ENCODE results near the gene LIAS. TPM values are rescaled to one million over a fixed set of nuclear protein-coding genes. Genes with fewer than 3 reads are reported as not detected.
"Not testable (repeated sequence)": the region's sequence is repeated elsewhere in the genome, so short reads cannot be mapped to it uniquely, and the experiment has no call there.

Gene LIAS
- total RNA-seq, 2 experiments from 2014 or later = 30.9 to 31.7 TPM

DNA sequence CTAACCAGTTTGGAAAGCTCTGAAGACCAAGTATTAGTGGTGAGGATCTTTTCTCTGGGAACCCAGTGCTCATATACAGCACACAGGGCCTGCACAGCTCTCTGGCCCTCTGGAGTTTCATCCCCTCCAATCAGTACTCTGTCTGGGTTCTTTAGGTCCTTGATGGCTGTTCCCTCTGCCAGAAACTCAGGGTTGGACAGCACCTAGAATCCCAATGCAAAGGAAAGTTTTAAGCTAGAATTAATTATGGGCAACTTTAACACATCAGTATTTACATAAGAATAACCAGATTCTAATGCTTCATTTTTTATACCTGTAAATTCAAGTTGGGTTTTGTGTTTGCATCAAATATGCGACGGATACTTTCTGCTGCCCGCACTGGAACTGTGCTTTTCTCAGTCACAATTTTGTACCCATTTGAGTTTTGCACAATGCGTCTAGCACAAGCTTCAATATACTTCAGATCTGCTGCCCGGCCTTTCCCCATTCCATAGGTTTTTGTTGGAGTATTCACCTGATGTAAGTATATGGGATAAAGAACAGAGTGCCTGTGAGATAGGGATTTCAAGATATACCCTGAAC, 51.6 kb downstream of the LIAS start:
- CTCF ChIA-PET = no interaction called here
- Mint-ChIP-seq H3K4me3 (no peak overlapping the region), H3K36me3 (ENCODE audit: low read depth) (peaks cover 4% of the 10 kb centered on the region), H3K9me3 (no peaks in the 10 kb centered on the region), H3K27ac (no peak overlapping the region), H3K4me1 (ENCODE audit: low read depth) (no peaks in the 10 kb centered on the region), H3K27me3 (ENCODE audit: low read depth) (no peaks in the 10 kb centered on the region)
- no peak for DNase-seq
- intact Hi-C loops (cut with micrococcal nuclease) = no loop called here

DNA sequence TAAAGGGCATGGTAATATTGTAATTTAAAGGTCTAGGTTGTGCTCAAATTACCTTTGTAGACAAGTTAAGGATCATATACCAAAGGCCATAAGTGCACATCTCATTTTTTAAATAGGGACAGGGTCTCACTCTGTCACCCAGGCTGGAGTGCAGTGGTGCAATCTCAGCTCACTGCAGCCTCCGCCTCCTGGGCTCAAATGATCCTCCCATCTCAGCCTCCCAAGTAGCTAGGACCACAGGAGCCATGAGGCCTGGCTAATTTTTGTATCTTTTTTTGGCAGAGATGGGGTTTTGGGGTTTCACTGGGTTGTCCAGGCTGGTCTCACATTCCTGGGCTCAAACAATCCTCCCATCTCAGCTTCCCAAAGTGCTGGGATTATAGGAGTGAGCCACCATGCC, 55.4 kb downstream of the LIAS start:
- intact Hi-C loops (cut with micrococcal nuclease); H3K27ac Mint-ChIP-seq; H3K27me3 Mint-ChIP-seq (ENCODE audit: low read depth); H3K4me3 Mint-ChIP-seq; H3K4me1 Mint-ChIP-seq (ENCODE audit: low read depth); CTCF ChIA-PET; DNase-seq; H3K9me3 Mint-ChIP-seq; H3K36me3 Mint-ChIP-seq (ENCODE audit: low read depth): not testable (repeated sequence)

DNA sequence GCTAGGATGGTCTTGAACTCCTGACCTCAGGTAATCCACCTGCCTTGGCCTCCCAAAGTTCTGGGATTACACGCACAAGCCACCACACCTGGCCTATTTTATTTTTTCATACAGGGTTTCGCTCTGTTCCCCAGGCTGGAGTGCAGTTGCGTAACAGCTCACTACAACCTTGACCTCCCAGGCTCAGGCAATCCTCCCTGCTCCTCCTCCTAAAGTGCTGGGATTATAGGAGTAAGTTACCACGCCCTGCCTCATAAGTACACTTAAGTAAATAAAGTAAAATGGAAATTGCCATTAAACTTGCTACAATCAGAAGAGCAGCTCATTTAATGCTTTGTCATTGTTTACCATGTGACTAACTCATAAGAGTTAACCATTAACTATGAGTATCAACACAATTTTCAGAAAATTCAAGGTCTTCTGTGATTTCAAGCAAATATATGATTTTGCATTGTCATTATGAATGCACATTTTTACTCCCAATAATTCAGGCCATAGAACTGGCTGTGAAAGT, 56.1 kb downstream of the LIAS start:
- no peak overlapping the region for H3K4me3 Mint-ChIP-seq
- no peak overlapping the region for H3K27ac Mint-ChIP-seq
- peaks cover 6% of the 10 kb centered on the region for H3K36me3 Mint-ChIP-seq (ENCODE audit: low read depth)
- no peaks in the 10 kb centered on the region for H3K4me1 Mint-ChIP-seq (ENCODE audit: low read depth)
- no peaks in the 10 kb centered on the region for H3K9me3 Mint-ChIP-seq
- intact Hi-C loops (cut with micrococcal nuclease) = no loop called here
- CTCF ChIA-PET = no interaction called here
- no peak for DNase-seq
- no peaks in the 10 kb centered on the region for H3K27me3 Mint-ChIP-seq (ENCODE audit: low read depth)

DNA sequence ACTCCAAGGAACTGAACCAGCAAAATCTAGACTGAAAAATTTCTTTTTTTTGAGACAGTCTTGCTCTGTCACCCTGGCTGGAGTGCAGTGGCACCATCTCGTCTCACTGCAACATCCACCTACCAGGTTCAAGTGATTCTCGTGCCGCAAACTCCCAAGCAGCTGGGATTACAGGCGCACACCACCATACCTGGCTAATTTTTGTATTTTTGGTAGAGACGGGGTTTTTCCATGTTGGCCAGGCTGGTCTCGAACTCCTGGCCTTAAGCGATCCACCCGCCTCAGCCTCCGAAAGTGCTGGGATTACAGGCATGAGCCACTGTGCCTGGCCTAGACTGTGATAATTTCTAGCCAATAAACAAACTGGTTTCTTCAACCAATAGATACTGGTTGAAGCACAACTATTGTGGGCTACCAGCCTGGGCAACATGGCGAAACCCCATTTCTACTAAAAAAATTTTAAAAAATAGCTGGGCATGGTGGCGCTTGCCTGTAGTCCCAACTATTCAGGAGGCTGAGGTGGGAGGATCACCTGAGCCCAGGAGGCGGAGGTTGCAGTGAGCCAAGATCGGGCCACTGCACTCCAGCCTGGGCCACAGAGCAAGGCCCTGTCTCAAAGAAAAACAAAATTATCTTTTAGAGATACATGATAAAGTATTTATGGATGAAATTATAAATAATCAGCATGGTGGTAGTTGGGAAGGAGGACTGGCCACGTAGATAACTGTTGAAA, 57.0 kb downstream of the LIAS start:
- H3K9me3 Mint-ChIP-seq; H3K4me1 Mint-ChIP-seq (ENCODE audit: low read depth); H3K4me3 Mint-ChIP-seq; DNase-seq; intact Hi-C loops (cut with micrococcal nuclease); H3K27me3 Mint-ChIP-seq (ENCODE audit: low read depth); H3K27ac Mint-ChIP-seq; CTCF ChIA-PET; H3K36me3 Mint-ChIP-seq (ENCODE audit: low read depth): not testable (repeated sequence)

DNA sequence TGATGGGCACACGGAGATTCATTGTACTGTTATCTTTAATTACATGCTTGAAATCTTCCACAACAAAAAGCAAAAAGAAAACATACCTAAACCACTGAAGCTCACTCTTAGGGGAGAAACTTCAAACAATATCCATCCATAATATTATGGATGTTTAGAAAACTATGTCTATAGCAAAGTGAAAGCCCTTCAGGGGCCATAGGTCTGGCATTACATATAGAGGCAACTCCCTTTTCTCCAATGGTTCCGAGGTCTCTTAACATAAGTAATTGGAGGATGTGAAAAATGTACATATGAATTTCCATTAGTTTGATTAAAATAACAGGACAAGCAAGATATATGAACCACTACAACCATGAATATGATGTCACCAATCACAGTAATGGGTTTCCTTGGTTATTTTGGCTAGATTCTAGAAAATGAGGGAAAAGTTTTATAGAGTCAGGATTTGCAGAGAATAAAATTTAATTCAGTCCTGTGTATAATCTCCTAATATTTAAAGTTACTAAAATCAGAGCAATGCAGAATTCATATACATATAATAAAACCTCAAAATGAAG, 57.6 kb downstream of the LIAS start:
- DNase-seq = no peak
- H3K4me3 Mint-ChIP-seq = no peak overlapping the region
- H3K27ac Mint-ChIP-seq = no peak overlapping the region
- H3K36me3 Mint-ChIP-seq (ENCODE audit: low read depth) = peaks cover 6% of the 10 kb centered on the region
- no peaks in the 10 kb centered on the region for H3K4me1 Mint-ChIP-seq (ENCODE audit: low read depth)
- intact Hi-C loops (cut with micrococcal nuclease) = no loop called here
- H3K27me3 Mint-ChIP-seq (ENCODE audit: low read depth) = no peaks in the 10 kb centered on the region
- CTCF ChIA-PET = interaction anchor here (0.6 kb wide), 1 partner anchor 55 kb away, joined by 4 read pairs; no protein-coding TSS in a partner anchor
- no peaks in the 10 kb centered on the region for H3K9me3 Mint-ChIP-seq

DNA sequence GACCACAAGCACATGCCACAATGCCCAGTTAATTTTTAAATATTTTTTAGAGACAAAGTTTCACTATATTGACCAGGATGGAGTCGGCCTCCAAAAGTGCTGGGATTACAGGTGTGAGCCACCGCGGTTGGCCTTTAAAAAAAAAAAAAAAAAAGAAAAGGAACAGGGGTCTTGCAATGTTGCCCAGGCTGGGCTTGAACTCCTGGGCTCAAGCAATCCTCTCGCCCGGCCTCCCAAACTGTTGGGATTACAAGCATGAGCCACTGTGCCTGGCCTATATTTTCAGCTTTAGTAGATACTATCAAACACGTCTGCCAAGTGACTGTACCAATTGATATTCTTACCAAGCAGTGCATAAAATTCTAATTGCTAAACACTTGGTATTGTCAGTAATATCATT, 59.6 kb downstream of the LIAS start:
- CTCF ChIA-PET = no interaction called here

DNA sequence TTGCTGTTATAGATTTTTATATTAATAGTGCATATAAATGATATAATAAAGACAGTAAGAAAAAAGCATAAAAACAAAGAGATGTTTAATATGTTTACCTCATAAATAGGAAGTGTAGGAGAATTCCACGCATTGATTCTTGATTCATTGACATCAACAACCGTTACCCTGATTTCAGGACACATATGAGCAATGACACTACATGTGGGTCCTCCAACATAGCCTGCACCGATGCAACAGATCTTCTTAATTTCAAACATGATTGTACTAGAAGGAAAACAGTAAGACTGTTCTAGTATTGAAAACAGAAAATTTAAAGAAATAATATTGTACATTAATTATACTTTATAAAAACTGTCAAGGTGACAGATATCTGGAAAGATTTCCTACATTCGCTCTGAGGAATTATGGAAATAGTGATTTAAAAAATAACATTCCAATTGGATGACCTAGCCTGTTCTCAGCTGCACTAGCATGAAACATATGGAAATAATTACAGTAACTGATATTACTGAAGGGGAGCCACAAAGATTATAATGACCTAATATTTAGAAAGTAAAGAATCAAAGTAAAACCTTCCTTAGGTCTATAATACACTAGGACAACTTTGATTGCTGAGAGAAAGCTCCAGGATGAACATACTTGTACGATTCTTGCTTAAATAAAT, 62.5 kb downstream of the LIAS start:
- Mint-ChIP-seq H3K27me3 (ENCODE audit: low read depth) (no peaks in the 10 kb centered on the region), H3K36me3 (ENCODE audit: low read depth) (peaks cover 2% of the 10 kb centered on the region), H3K27ac (no peak overlapping the region), H3K4me3 (no peak overlapping the region), H3K9me3 (no peaks in the 10 kb centered on the region), H3K4me1 (ENCODE audit: low read depth) (peaks cover 7% of the 10 kb centered on the region)
- intact Hi-C loops (cut with micrococcal nuclease) = loop anchor here (10.0 kb wide), 1 partner anchor 783 kb away; no protein-coding TSS in a partner anchor
- DNase-seq = no peak
- CTCF ChIA-PET = no interaction called here

More for the DNA sequence above, 59.6 kb downstream of the LIAS start:
- Mint-ChIP-seq H3K9me3 (no peaks in the 10 kb centered on the region), H3K36me3 (ENCODE audit: low read depth) (peaks cover 4% of the 10 kb centered on the region), H3K4me1 (ENCODE audit: low read depth) (no peaks in the 10 kb centered on the region), H3K27me3 (ENCODE audit: low read depth) (no peaks in the 10 kb centered on the region), H3K27ac (no peak overlapping the region), H3K4me3 (no peak overlapping the region)
- DNase-seq = no peak
- intact Hi-C loops (cut with micrococcal nuclease) = no loop called here

DNA sequence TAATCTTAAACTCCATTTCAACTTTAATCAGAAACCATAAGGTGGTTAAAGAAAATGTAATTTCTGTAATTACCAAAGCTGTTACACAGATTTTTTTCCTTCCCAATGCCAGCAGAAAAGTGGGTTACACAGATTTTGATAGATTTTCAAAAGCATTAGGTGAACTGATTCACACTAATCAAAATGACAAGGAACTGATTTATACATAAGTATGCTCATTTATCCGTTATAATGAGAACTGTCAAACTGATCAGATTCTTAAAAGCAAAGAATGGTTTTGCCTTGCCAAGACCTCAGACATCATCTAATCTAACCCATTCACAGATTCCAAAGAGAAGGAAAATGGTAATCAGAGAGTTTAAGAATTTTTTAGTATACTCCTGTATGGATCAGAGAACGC, 63.2 kb downstream of the LIAS start:
- Mint-ChIP-seq H3K4me1 (ENCODE audit: low read depth) (peaks cover 12% of the 10 kb centered on the region), H3K36me3 (ENCODE audit: low read depth) (no peaks in the 10 kb centered on the region), H3K9me3 (no peaks in the 10 kb centered on the region), H3K4me3 (no peak overlapping the region), H3K27ac (no peak overlapping the region), H3K27me3 (ENCODE audit: low read depth) (no peaks in the 10 kb centered on the region)
- no peak for DNase-seq
- CTCF ChIA-PET = no interaction called here
- intact Hi-C loops (cut with micrococcal nuclease) = loop anchor here (10.0 kb wide), 1 partner anchor 783 kb away; no protein-coding TSS in a partner anchor

DNA sequence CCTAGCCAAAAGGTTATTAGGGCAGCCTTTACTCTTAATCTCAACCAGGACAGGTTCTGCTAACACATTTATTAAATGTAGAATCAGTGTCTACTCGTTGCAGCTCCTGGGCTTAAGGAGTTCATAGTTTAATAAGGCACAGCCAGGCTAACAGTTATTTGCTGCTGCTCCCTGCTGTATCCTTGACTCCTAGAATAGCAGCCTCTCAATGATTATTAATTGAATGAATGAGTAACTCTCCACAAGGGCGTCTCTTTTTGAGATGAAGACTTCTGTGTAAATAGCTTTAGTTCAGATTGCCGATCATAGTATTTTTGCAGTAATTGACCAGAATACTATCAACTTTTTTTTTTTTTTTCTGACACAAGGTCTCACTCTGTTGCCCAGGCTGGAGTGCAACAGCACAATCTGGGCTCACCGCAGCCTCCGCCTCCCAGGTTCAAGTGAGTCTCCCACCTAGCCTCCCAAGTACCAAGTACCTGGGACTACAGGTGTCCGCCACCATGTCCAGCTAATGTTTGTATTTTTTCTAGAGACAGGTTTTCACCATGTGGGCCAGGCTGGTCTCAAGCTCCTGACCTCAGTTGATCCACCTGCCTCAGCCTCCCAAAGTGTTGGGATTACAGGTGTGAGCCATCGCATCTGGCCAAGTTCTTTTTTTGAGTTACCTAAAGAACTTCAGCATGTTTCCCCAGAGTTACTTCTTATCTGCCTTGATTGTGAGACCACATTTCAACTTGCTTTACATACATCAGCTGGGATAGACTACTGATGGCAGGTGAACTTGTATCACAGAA, 65.5 kb downstream of the LIAS start:
- DNase-seq = no peak
- H3K9me3 Mint-ChIP-seq = no peaks in the 10 kb centered on the region
- H3K27me3 Mint-ChIP-seq (ENCODE audit: low read depth) = no peaks in the 10 kb centered on the region
- H3K27ac Mint-ChIP-seq = no peak overlapping the region
- peaks cover 18% of the 10 kb centered on the region for H3K4me1 Mint-ChIP-seq (ENCODE audit: low read depth)
- peaks cover 1% of the 10 kb centered on the region for H3K36me3 Mint-ChIP-seq (ENCODE audit: low read depth)
- no peak overlapping the region for H3K4me3 Mint-ChIP-seq
- intact Hi-C loops (cut with micrococcal nuclease) = loop anchor here (10.0 kb wide), 1 partner anchor 780 kb away; no protein-coding TSS in a partner anchor
- CTCF ChIA-PET = interaction anchor here (0.6 kb wide), 2 partner anchors 62 to 65 kb away, joined by 3 read pairs; partner anchors contain the start of gene LIAS

DNA sequence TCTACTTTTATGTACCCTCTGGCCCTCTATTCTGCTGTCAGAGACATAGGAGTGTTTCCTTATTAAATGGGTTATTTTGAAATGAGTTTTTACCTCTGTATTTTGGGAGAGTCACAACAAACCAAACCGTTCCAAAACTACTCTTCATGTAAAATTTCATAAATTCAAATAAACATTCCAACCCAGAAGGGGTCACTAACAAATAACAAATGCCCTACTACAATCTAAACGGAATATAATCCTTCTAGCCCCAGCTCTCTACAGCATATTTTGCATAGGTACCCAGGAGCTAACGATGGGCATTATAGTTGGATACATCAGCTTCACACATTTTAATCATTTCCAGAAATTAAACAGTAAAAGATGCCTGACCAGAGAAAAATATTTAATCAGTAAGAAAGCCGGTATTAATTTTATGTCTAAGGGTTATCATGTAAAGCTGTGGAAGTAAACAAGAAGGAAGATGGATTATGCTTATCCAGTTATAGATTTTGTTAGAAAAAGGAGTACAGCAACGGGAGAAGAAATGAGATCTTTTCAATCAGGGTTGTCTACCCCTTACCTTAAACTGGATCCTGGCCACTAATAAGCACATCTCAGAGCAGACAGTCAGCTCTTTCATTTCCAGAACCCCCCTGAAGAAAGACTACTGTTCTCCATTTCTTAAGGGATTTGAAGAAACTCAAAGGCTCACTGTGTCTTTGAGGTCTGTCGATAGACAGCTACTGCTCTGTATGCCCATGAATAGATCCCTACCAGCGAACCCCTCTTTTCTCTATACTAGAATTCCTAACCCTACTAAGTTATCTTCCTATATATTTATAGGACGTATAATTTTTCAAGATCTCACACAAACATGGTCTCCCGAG, 67.2 kb downstream of the LIAS start:
- H3K36me3 Mint-ChIP-seq (ENCODE audit: low read depth) = peaks cover 12% of the 10 kb centered on the region
- H3K4me3 Mint-ChIP-seq = peak overlapping the region; percentile 97
- no peak for DNase-seq
- H3K4me1 Mint-ChIP-seq (ENCODE audit: low read depth) = peaks cover 18% of the 10 kb centered on the region
- H3K27me3 Mint-ChIP-seq (ENCODE audit: low read depth) = no peaks in the 10 kb centered on the region
- CTCF ChIA-PET = no interaction called here
- intact Hi-C loops (cut with micrococcal nuclease) = loop anchor here (2.0 to 10.0 kb wide), 3 partner anchors 57 to 779 kb away; no protein-coding TSS in a partner anchor
- peaks cover 12% of the 10 kb centered on the region for H3K9me3 Mint-ChIP-seq
- H3K27ac Mint-ChIP-seq = peak overlapping the region; percentile 71

DNA sequence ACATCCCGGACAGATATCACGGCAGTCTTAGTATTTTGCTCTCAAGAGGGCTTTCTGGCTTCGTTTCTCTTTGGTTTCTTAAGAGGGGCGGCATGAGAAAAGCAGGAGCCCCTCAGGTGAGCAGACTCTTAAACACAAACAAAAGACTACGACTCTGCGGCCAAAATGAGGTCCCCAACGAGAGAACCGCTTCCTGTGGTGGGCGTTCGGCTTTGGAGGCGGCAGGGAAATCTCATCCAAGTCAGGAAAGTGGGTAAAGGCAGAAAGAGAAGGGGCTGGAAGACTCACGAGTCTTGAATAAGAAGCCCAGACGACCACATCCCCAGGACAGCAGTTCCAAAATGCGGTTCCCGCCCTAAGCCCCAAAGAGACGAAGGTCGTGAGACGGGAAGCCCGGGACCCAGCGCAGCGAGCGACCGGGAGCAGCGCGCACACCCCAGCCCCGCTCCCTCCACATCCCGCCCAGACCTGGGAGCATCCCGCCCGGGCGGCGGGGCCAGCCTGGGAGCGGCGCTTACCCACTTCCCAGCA, 68.0 kb downstream of the LIAS start:
- H3K4me3 Mint-ChIP-seq = peak overlapping the region; percentile 97

More for the DNA sequence above, 68.0 kb downstream of the LIAS start:
- CTCF ChIA-PET = interaction anchor here (0.6 to 1.0 kb wide), 3 partner anchors 58 to 637 kb away, joined by 3 to 5 read pairs (median 3); no protein-coding TSS in a partner anchor
- peak overlapping the region; percentile 71 for H3K27ac Mint-ChIP-seq
- H3K9me3 Mint-ChIP-seq = peaks cover 19% of the 10 kb centered on the region
- H3K36me3 Mint-ChIP-seq (ENCODE audit: low read depth) = peaks cover 18% of the 10 kb centered on the region
- H3K27me3 Mint-ChIP-seq (ENCODE audit: low read depth) = no peaks in the 10 kb centered on the region
- H3K4me1 Mint-ChIP-seq (ENCODE audit: low read depth) = peaks cover 18% of the 10 kb centered on the region
- DNase-seq = peak; percentile 47
- intact Hi-C loops (cut with micrococcal nuclease) = loop anchor here (1.0 to 10.0 kb wide), 8 partner anchors 58 to 778 kb away; partner anchors contain the start of genes LIAS, SMIM14, UBE2K and WDR19

Measured in activated naive CD4-positive, alpha-beta T cell treated with anti-CD3 and anti-CD28 coated beads for 36 hours (primary cell).